CD4-positive, alpha-beta T cell (primary cell): ENCODE measurements around the gene ENAM. TPM values are rescaled to one million over a fixed set of nuclear protein-coding genes. Genes with fewer than 3 reads are reported as not detected.

Source experiments
- ATAC-seq: fragments of 200-7000 bp; cut with Tn5 transposase; one replicate; pipeline ENCODE4 v1.10.0; 2022; ENCODE audit warnings: mild to moderate bottlenecking; ENCODE audit not compliant: poor library complexity
- CTCF ChIA-PET: fragments of 350-600 bp; sonication (Branson Sonifier 250); formaldehyde crosslinking; loops from one replicate; lab custom pipeline; 2021; ENCODE audit warnings: antibody characterized with exemption, inconsistent platforms; lab: Charles Lee
- POLR2A ChIA-PET: fragments of 350-600 bp; sonication (Branson Sonifier 250); formaldehyde crosslinking; loops from one replicate; lab custom pipeline; 2021; ENCODE audit warnings: antibody characterized with exemption, inconsistent platforms; lab: Charles Lee
- DNase-seq, 14 experiments: peaks; one replicate each; pipeline ENCODE4 v3.0.0-alpha.2; 2013 to 2020; ENCODE audit warnings: mixed read lengths in 2 of 14
- H3K27ac ChIP-seq, 2 donors: one replicate each; pipeline versions ENCODE4 v1.5.1 to v1.7.0; 2013; ENCODE audit warnings: low read length in 2 of 2, low read depth in 1 of 2, mild to moderate bottlenecking in 1 of 2
- H3K27me3 ChIP-seq, 2 experiments: 1 replicate in 1 of 2; 2 replicates in 1 of 2; pipeline versions ENCODE4 v1.6.1 to v1.7.0; 2013; ENCODE audit warnings: low read length in 2 of 2, control low read depth in 1 of 2, mild to moderate bottlenecking in 1 of 2, moderate library complexity in 1 of 2; ENCODE audit not compliant: insufficient read depth in 2 of 2, control insufficient read depth in 1 of 2
- H3K36me3 ChIP-seq: one replicate; pipeline ENCODE4 v1.6.1; 2013; ENCODE audit warnings: low read length, control low read depth; ENCODE audit not compliant: insufficient read depth
- H3K4me1 ChIP-seq: one replicate; pipeline ENCODE4 v1.6.1; 2013; ENCODE audit warnings: low read length, control low read depth; ENCODE audit not compliant: insufficient read depth
- H3K4me3 ChIP-seq: one replicate; pipeline ENCODE4 v1.5.1; 2013; ENCODE audit warnings: mild to moderate bottlenecking, low read length, moderate library complexity
- H3K9me3 ChIP-seq, 2 experiments: 1 replicate in 1 of 2; 2 replicates in 1 of 2; pipeline versions ENCODE4 v1.6.1 to v1.7.0; 2013; ENCODE audit warnings: low read length in 2 of 2, mild to moderate bottlenecking in 2 of 2, control low read depth in 1 of 2, moderate library complexity in 1 of 2; ENCODE audit not compliant: control insufficient read depth in 1 of 2, insufficient read depth in 1 of 2
- H3K27ac Mint-ChIP-seq: one replicate; pipeline ENCODE4 v1.8.0; 2020; ENCODE audit warnings: mixed read lengths
- H3K27me3 Mint-ChIP-seq: one replicate; pipeline ENCODE4 v1.8.0; 2021; ENCODE audit warnings: mixed read lengths
- H3K36me3 Mint-ChIP-seq: one replicate; pipeline ENCODE4 v1.8.0; 2021; ENCODE audit warnings: low read depth, mixed read lengths
- H3K4me1 Mint-ChIP-seq: one replicate; pipeline ENCODE4 v1.8.0; 2021; ENCODE audit warnings: low read depth, mixed read lengths
- H3K4me3 Mint-ChIP-seq: one replicate; pipeline ENCODE4 v1.8.0; 2020; ENCODE audit warnings: mild to moderate bottlenecking, mixed read lengths
- H3K9me3 Mint-ChIP-seq: one replicate; pipeline ENCODE4 v1.8.0; 2020; ENCODE audit warnings: mixed read lengths
- CTCF ChIP-seq: fragments of 200-600 bp; IDR thresholded peaks from one replicate; pipeline ENCODE4 v1.8.0; 2022; ENCODE audit warnings: antibody characterized with exemption, mild to moderate bottlenecking
- intact Hi-C, 2 experiments: fragments of 100-400 bp; cut with DNase I in 1 of 2; cut with micrococcal nuclease in 1 of 2; formaldehyde crosslinking; loops; one replicate each; pipeline versions ENCODE4 v1.15.1 to v1.9.0; 2023 to 2025; cut with DNase I, micrococcal nuclease
- total RNA-seq, 174 experiments: library from RNA in 2 of 174; stranded (reverse) in 2 of 174; gene quantifications; one replicate each; pipeline ENCODE4 v1.2.3 and lab custom pipeline; 2021 to 2026

Gene ENAM
- total RNA-seq, 2 experiments from 2014 or later = not detected

DNA sequence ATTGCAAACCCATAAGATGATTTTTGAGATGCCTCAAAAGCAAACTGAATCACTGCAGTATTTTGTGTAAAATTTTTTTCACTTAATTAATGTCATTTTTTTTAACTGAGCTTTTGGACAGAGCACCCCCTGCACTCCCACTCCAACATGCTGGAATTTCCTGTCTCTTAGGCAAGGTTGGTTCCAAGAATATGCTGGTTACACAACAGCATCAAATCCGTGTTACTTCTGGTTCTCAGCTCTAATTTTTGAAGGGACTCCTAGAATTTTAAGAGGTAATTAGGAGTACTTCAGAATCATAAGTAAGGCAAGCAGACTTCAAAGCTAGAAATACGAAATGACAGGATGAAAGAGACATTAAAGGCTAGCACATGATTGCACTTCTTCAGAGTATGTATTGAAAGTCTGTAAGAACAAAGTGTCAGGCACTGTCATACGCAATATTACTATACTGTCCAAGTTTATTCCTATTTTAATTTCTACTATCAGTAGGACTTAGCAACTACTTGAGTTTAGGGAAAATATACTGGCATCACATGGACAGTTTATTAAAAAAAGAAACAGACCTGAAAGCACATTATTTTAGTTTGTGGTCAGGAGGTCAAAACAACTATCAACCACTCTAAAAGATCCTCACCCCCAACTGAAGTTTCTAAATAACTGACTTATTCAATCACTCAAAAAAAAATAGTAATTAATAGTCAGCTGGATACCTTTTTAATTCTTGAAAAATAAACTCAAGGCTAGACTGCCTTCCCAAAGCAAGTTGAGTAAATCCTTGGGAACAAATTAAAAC, 39.4 kb downstream of the ENAM start:
- ChIA-PET CTCF (interaction anchor here (0.6 kb wide), 1 partner anchor 73 kb away, joined by 3 read pairs; no protein-coding TSS in a partner anchor), POLR2A (no interaction called here)

DNA sequence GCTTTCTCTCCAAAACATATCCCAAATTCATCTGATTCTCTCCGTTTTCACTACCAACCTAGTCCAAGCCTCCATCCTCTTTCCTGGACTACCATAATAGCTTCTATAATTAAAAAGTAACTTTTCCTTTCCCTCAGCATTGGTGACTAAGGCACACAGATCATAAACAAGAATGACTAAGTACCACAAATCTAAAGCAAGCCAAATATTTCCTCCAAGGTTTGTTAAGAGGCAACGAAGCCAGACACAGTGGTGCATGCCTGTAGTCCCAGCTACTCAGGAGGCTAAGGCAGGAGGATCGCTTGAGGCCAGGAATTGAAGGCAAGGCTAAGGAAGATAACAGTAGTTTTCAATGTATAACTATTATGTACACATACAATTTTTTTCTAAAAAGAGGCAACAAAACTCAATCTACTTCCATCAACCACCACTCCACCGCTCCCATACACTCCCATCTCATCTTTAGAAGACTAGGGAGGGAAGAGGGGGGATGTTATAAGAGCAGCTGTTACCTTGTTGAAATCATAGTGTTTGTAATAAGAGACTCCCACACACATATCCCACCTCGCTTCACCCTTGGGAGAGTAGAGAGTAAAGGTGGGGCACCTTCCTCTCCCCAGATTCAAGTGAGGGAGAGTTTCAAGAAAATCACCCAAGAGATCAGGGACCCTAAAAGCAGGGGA, 41.9 kb downstream of the ENAM start:
- POLR2A ChIA-PET = no interaction called here
- Histone ChIP-seq H3K27ac (no peak overlapping the region), H3K27me3 (peaks cover 0 to 2% of the 10 kb centered on the region in 2 experiments), H3K9me3 (no peaks in the 10 kb centered on the region), H3K4me1 (no peaks in the 10 kb centered on the region), H3K4me3 (no peak overlapping the region), H3K36me3 (no peaks in the 10 kb centered on the region)
- CTCF ChIA-PET = no interaction called here
- intact Hi-C loops = no loop called here
- Mint-ChIP-seq H3K36me3 (no peaks in the 10 kb centered on the region), H3K27ac (no peak overlapping the region), H3K9me3 (no peaks in the 10 kb centered on the region), H3K4me1 (no peaks in the 10 kb centered on the region), H3K27me3 (peaks cover 8% of the 10 kb centered on the region), H3K4me3 (no peak overlapping the region)
- no peak for TF ChIP-seq CTCF
- no peak for DNase-seq
- no peak for ATAC-seq

More for the DNA sequence above, 39.4 kb downstream of the ENAM start:
- Mint-ChIP-seq H3K9me3 (no peaks in the 10 kb centered on the region), H3K27me3 (peaks cover 8% of the 10 kb centered on the region), H3K36me3 (no peaks in the 10 kb centered on the region), H3K27ac (no peak overlapping the region), H3K4me3 (no peak overlapping the region), H3K4me1 (no peaks in the 10 kb centered on the region)
- no peak for TF ChIP-seq CTCF
- DNase-seq (no peak), ATAC-seq (no peak)
- H3K27ac ChIP-seq = no peak overlapping the region
- H3K36me3 ChIP-seq = no peaks in the 10 kb centered on the region
- H3K4me1 ChIP-seq = no peaks in the 10 kb centered on the region
- no peaks in the 10 kb centered on the region for H3K9me3 ChIP-seq
- no peak overlapping the region for H3K4me3 ChIP-seq
- H3K27me3 ChIP-seq = peaks cover 0 to 2% of the 10 kb centered on the region in 2 experiments
- intact Hi-C loops = no loop called here

DNA sequence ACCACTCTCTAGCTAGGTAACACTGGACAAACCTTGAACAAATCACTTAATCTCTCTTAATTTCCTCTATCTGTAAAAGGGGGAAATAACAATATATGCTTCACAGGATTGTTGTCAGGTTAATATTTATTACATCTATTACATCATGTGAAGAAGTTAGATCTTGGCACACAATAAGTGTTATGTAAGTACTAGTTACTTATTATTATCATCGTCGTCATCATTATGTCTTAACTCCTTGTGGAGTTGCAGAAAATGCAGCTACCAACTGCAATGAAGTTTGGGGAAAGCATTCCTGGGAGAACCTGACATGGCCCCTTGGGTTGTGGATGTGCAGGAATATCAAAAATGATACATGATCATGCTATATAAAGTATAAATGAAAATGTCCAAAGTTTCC, 42.5 kb downstream of the ENAM start:
- Mint-ChIP-seq H3K27me3 (peaks cover 8% of the 10 kb centered on the region), H3K4me3 (no peak overlapping the region), H3K4me1 (no peaks in the 10 kb centered on the region), H3K36me3 (no peaks in the 10 kb centered on the region), H3K27ac (no peak overlapping the region), H3K9me3 (no peaks in the 10 kb centered on the region)
- Histone ChIP-seq H3K9me3 (no peaks in the 10 kb centered on the region), H3K27ac (no peak overlapping the region), H3K4me1 (no peaks in the 10 kb centered on the region), H3K36me3 (no peaks in the 10 kb centered on the region), H3K27me3 (peaks cover 0 to 2% of the 10 kb centered on the region in 2 experiments), H3K4me3 (no peak overlapping the region)
- ATAC-seq = no peak
- CTCF ChIA-PET = interaction anchor here (0.6 kb wide), 1 partner anchor 1018 kb away, joined by 3 read pairs; no protein-coding TSS in a partner anchor
- intact Hi-C loops = no loop called here
- POLR2A ChIA-PET = no interaction called here
- no peak for DNase-seq
- no peak for TF ChIP-seq CTCF
